Mesenchymal stem cell (in vitro differentiated cells and primary cell): ENCODE data around the gene EN2.
A peak's percentile ranks its signal among the peaks of the same experiment; 100 is the strongest.

ENCODE experiments used
- DNase-seq: peaks from one replicate; pipeline ENCODE4 v3.0.0-alpha.2; 2013
- H2AFZ ChIP-seq: one replicate; pipeline ENCODE4 v1.6.1; 2013; ENCODE audit warnings: low read depth, mild to moderate bottlenecking, control low read depth, inconsistent platforms, low read length, moderate library complexity
- H2AK5ac ChIP-seq: 2 replicates; pipeline ENCODE4 v1.6.1; 2013; ENCODE audit warnings: low read length, moderate library complexity, mild to moderate bottlenecking, inconsistent platforms; ENCODE audit not compliant: severe bottlenecking
- H2BK120ac ChIP-seq: one replicate; pipeline ENCODE4 v1.6.1; 2013; ENCODE audit warnings: low read depth, mild to moderate bottlenecking, inconsistent platforms, low read length, moderate library complexity
- H2BK12ac ChIP-seq, 2 experiments: one replicate each; pipeline ENCODE4 v1.6.1; 2013; ENCODE audit warnings: inconsistent platforms in 2 of 2, low read length in 2 of 2, mild to moderate bottlenecking in 2 of 2, moderate library complexity in 2 of 2, control low read depth in 1 of 2
- H2BK15ac ChIP-seq: one replicate; pipeline ENCODE4 v1.6.1; 2013; ENCODE audit warnings: mild to moderate bottlenecking, low read depth, inconsistent platforms; ENCODE audit not compliant: poor library complexity, severe bottlenecking
- H2BK5ac ChIP-seq: 2 replicates; pipeline ENCODE4 v1.6.1; 2013; ENCODE audit warnings: low read depth, mild to moderate bottlenecking, low read length, control low read depth, inconsistent platforms; ENCODE audit not compliant: poor library complexity, severe bottlenecking
- H3K14ac ChIP-seq, 2 experiments: one replicate each; pipeline ENCODE4 v1.6.1; 2013; ENCODE audit warnings: inconsistent platforms in 2 of 2, low read length in 2 of 2, control low read depth in 1 of 2, mild to moderate bottlenecking in 1 of 2, moderate library complexity in 1 of 2
- H3K18ac ChIP-seq, 2 experiments: one replicate each; pipeline ENCODE4 v1.6.1; 2013; ENCODE audit warnings: inconsistent platforms in 2 of 2, low read length in 2 of 2, control low read depth in 1 of 2, low read depth in 1 of 2, mild to moderate bottlenecking in 1 of 2
- H3K23ac ChIP-seq, 2 experiments: one replicate each; pipeline ENCODE4 v1.6.1; 2013; ENCODE audit warnings: inconsistent platforms in 2 of 2, low read length in 2 of 2, mild to moderate bottlenecking in 2 of 2, moderate library complexity in 2 of 2, control low read depth in 1 of 2
- H3K27ac ChIP-seq: 2 replicates; pipeline ENCODE4 v1.5.1; 2013; ENCODE audit warnings: mild to moderate bottlenecking, moderate library complexity, low read length, control low read depth, inconsistent platforms; ENCODE audit not compliant: poor library complexity, severe bottlenecking
- H3K27me3 ChIP-seq, 2 experiments: 2 replicates each; pipeline versions ENCODE4 v1.6.1 to v1.7.0; 2013; ENCODE audit warnings: low read length in 2 of 2, mild to moderate bottlenecking in 2 of 2, moderate library complexity in 2 of 2, control low read depth in 1 of 2, inconsistent platforms in 1 of 2; ENCODE audit not compliant: control insufficient read depth in 1 of 2, insufficient read depth in 1 of 2
- H3K36me3 ChIP-seq, 2 experiments: 2 replicates each; pipeline versions ENCODE4 v1.6.1 to v1.7.0; 2013; ENCODE audit warnings: low read length in 2 of 2, control low read depth in 1 of 2, inconsistent platforms in 1 of 2, low read depth in 1 of 2, mild to moderate bottlenecking in 1 of 2; ENCODE audit not compliant: insufficient read depth in 2 of 2, control insufficient read depth in 1 of 2
- H3K4ac ChIP-seq, 2 experiments: one replicate each; pipeline ENCODE4 v1.6.1; 2013; ENCODE audit warnings: inconsistent platforms in 2 of 2, low read length in 2 of 2, mild to moderate bottlenecking in 2 of 2, moderate library complexity in 2 of 2, control low read depth in 1 of 2, low read depth in 1 of 2
- H3K4me1 ChIP-seq: 2 replicates; pipeline ENCODE4 v1.6.1; 2013; ENCODE audit warnings: low read depth, low read length, control low read depth; ENCODE audit not compliant: control insufficient read depth, insufficient read depth
- H3K4me2 ChIP-seq: 2 replicates; pipeline ENCODE4 v1.6.1; 2013; ENCODE audit warnings: low read length, mild to moderate bottlenecking, inconsistent platforms; ENCODE audit not compliant: poor library complexity, severe bottlenecking
- H3K4me3 ChIP-seq, 2 experiments: 2 replicates each; pipeline versions ENCODE4 v1.5.1 to v1.7.0; 2013; ENCODE audit warnings: low read length in 2 of 2, mild to moderate bottlenecking in 2 of 2, control low read depth in 1 of 2, low read depth in 1 of 2; ENCODE audit not compliant: insufficient read depth in 1 of 2
- H3K79me1 ChIP-seq: replicated peaks from 2 replicates; pipeline ENCODE4 v1.6.1; 2013; ENCODE audit warnings: mild to moderate bottlenecking, control low read depth, low read length, inconsistent platforms; ENCODE audit not compliant: poor library complexity, severe bottlenecking
- H3K9ac ChIP-seq: 2 replicates; pipeline ENCODE4 v1.7.0; 2013; ENCODE audit warnings: mild to moderate bottlenecking, low read length, moderate library complexity
- H3K9me3 ChIP-seq: 2 replicates; pipeline ENCODE4 v1.7.0; 2013; ENCODE audit warnings: mild to moderate bottlenecking, low read length; ENCODE audit not compliant: control insufficient read depth
- H4K8ac ChIP-seq: one replicate; pipeline ENCODE4 v1.6.1; 2013; ENCODE audit warnings: inconsistent platforms, mild to moderate bottlenecking, low read length, moderate library complexity
- H4K91ac ChIP-seq: one replicate; pipeline ENCODE4 v1.6.1; 2013; ENCODE audit warnings: mild to moderate bottlenecking, low read length, inconsistent platforms
- WGBS: methylation state at CpG from one replicate; pipeline ENCODE4 v1.1.7; 2013; ENCODE audit warnings: mixed read lengths; 5-methylcytosine and 5-hydroxymethylcytosine counted together

Gene EN2

GRCh38 chr7:155493744-155494538 is 36.0 kb downstream of the EN2 start:
- Histone ChIP-seq H3K4ac (no peak overlapping the region), H3K4me2 (no peak overlapping the region), H2AFZ (no peak overlapping the region), H3K27me3 (peaks cover 55 to 56% of the 10 kb centered on the region in 2 experiments), H3K18ac (no peak overlapping the region), H3K14ac (no peak overlapping the region), H2BK15ac (no peak overlapping the region), H2AK5ac (no peak overlapping the region), H3K9ac (no peak overlapping the region), H3K4me1 (peaks cover 13% of the 10 kb centered on the region), H4K8ac (no peak overlapping the region), H3K36me3 (peaks cover 0 to 3% of the 10 kb centered on the region in 2 experiments), H3K23ac (peak overlapping the region in 1 of 2 experiments; percentile 28), H3K27ac (no peak overlapping the region), H2BK12ac (no peak overlapping the region), H3K9me3 (no peaks in the 10 kb centered on the region), H4K91ac (no peak overlapping the region), H3K4me3 (no peak overlapping the region), H3K79me1 (no peaks in the 10 kb centered on the region), H2BK120ac (no peak overlapping the region), H2BK5ac (no peak overlapping the region)
- 83% methylated on average over 32 of the region's 33 CpGs for WGBS
- DNase-seq = no peak

- 84% methylated on average over 16 of the region's 16 CpGs for WGBS
- DNase-seq = no peak
- Histone ChIP-seq H3K27me3 (peaks cover 53 to 56% of the 10 kb centered on the region in 2 experiments), H3K9me3 (no peaks in the 10 kb centered on the region), H3K4me1 (peaks cover 13% of the 10 kb centered on the region), H2BK120ac (no peak overlapping the region), H3K9ac (no peak overlapping the region), H3K4me2 (no peak overlapping the region), H3K23ac (no peak overlapping the region), H3K36me3 (peaks cover 0 to 3% of the 10 kb centered on the region in 2 experiments), H3K4me3 (no peak overlapping the region), H4K8ac (no peak overlapping the region), H2BK12ac (no peak overlapping the region), H2BK5ac (no peak overlapping the region), H2AFZ (no peak overlapping the region), H2AK5ac (no peak overlapping the region), H3K79me1 (no peaks in the 10 kb centered on the region), H4K91ac (no peak overlapping the region), H3K18ac (no peak overlapping the region), H2BK15ac (no peak overlapping the region), H3K4ac (no peak overlapping the region), H3K14ac (no peak overlapping the region), H3K27ac (no peak overlapping the region)
Measured at GRCh38 chr7:155494551-155494950, 36.6 kb downstream of the EN2 start.

- Histone ChIP-seq H3K4me3 (no peak overlapping the region), H3K9ac (no peak overlapping the region), H3K27ac (no peak overlapping the region), H3K4me1 (peaks cover 6% of the 10 kb centered on the region), H2BK5ac (no peak overlapping the region), H2BK12ac (no peak overlapping the region), H3K4me2 (no peak overlapping the region), H4K91ac (no peak overlapping the region), H2BK120ac (no peak overlapping the region), H2AFZ (no peak overlapping the region), H3K36me3 (peaks cover 0 to 3% of the 10 kb centered on the region in 2 experiments), H3K23ac (no peak overlapping the region), H3K18ac (no peak overlapping the region), H3K79me1 (no peaks in the 10 kb centered on the region), H3K9me3 (no peaks in the 10 kb centered on the region), H2AK5ac (no peak overlapping the region), H3K14ac (no peak overlapping the region), H3K4ac (no peak overlapping the region), H2BK15ac (no peak overlapping the region), H4K8ac (no peak overlapping the region), H3K27me3 (peaks cover 45 to 54% of the 10 kb centered on the region in 2 experiments)
- no peak for DNase-seq
- WGBS = 71% methylated on average over 13 of the region's 13 CpGs
Measured at GRCh38 chr7:155495440-155496248, 37.7 kb downstream of the EN2 start.
